Kidney (tissue), 14 donors: ENCODE data around the gene GRK4. TPM values are rescaled to one million over a fixed set of nuclear protein-coding genes. Genes with fewer than 3 reads are reported as not detected.

Experiments
- DNase-seq, 5 donors: peaks; one replicate each; pipeline ENCODE4 v3.0.0-alpha.2; 2013 to 2020
- FAIRE-seq: peaks from 2 replicates; lab custom pipeline; 2012; peaks lifted over from hg19 to GRCh38; lab: Jason Lieb, UNC
- H3K27ac ChIP-seq, 2 donors: one replicate each; pipeline ENCODE4 v1.7.0; 2013; ENCODE audit warnings: low read depth in 2 of 2, low read length in 2 of 2, inconsistent platforms in 1 of 2
- H3K27me3 ChIP-seq: one replicate; pipeline ENCODE4 v1.7.1; 2013; ENCODE audit warnings: low read length, inconsistent platforms; ENCODE audit not compliant: control insufficient read depth, insufficient read depth
- H3K36me3 ChIP-seq, 3 donors: one replicate each; pipeline versions ENCODE4 v1.7.0 to v1.7.1; 2013; ENCODE audit warnings: low read length in 3 of 3, control low read depth in 1 of 3, inconsistent platforms in 1 of 3; ENCODE audit not compliant: insufficient read depth in 3 of 3, control insufficient read depth in 2 of 3
- H3K4me1 ChIP-seq, 3 donors: one replicate each; pipeline versions ENCODE4 v1.7.0 to v1.7.1; 2013; ENCODE audit warnings: low read length in 3 of 3, inconsistent platforms in 1 of 3, low read depth in 1 of 3; ENCODE audit not compliant: control insufficient read depth in 2 of 3, insufficient read depth in 2 of 3
- H3K4me3 ChIP-seq, 3 donors: one replicate each; pipeline versions ENCODE4 v1.7.0 to v1.8.1; 2013; ENCODE audit warnings: low read length in 3 of 3, control low read depth in 1 of 3, inconsistent platforms in 1 of 3
- H3K9ac ChIP-seq, 3 donors: one replicate each; pipeline versions ENCODE4 v1.7.0 to v1.7.1; 2013; ENCODE audit warnings: low read length in 3 of 3, control low read depth in 1 of 3, inconsistent platforms in 1 of 3
- H3K9me3 ChIP-seq, 3 donors: one replicate each; pipeline versions ENCODE4 v1.7.0 to v1.7.1; 2013; ENCODE audit warnings: low read length in 3 of 3, control low read depth in 1 of 3, inconsistent platforms in 1 of 3; ENCODE audit not compliant: control insufficient read depth in 2 of 3, insufficient read depth in 1 of 3
- CTCF ChIP-seq: IDR thresholded peaks from 3 replicates; pipeline ENCODE4 v1.5.1; 2012; ENCODE audit warnings: mild to moderate bottlenecking, moderate library complexity, borderline replicate concordance; ENCODE audit not compliant: insufficient read depth; ENCODE audit errors: extremely low read depth
- intact Hi-C: fragments of 100-400 bp; cut with DNase I; formaldehyde crosslinking; loops from one replicate; pipeline ENCODE4 v1.11.1; 2022
- polyA plus RNA-seq: library from polyadenylated mRNA; stranded (reverse); fragments of 350-450 nt; fragmentation: Illumina TruSeq; extraction: RNeasy Lipid Tissue Mini Kit (QIAGEN cat#74804); gene quantifications from one replicate; pipeline ENCODE4 v1.2.3, GENCODE V29; 2014; ENCODE audit warnings: low read depth, low replicate concordance; ENCODE audit not compliant: insufficient read depth
- total RNA-seq: library from RNA; stranded (reverse); fragmentation: NEBNext Ultra II Directional; extraction: Animal tissue kit (Norgen Biotek cat#: 25700); gene quantifications from one replicate; pipeline ENCODE4 v1.2.1, GENCODE V29; 2021
- donor health status: control.
- donor health status: control.
- donor health status: control.
- donor health status: control.
- donor health status: control.
- donor health status: DM: yes; HTN: yes; CAD: no.
- donor health status: Normal renal cell carcinoma (clear cell type).

GRK4 gene
- total and polyA plus RNA-seq, 2 donors from 2014 or later, result 4.3 TPM

- FAIRE-seq (no peak), DNase-seq (no peak)
- H3K9me3 ChIP-seq, result no peaks in the 10 kb centered on the region
- H3K4me1 ChIP-seq, result peaks cover 0 to 6% (median 5%) of the 10 kb centered on the region in 3 donors
- H3K4me3 ChIP-seq, result no peak overlapping the region
- peaks cover 9 to 58% (median 49%) of the 10 kb centered on the region in 3 donors for H3K36me3 ChIP-seq
- intact Hi-C loops, result no loop called here
- H3K27me3 ChIP-seq, result no peaks in the 10 kb centered on the region
- H3K27ac ChIP-seq, result no peak overlapping the region
- TF ChIP-seq CTCF, result no peak
- no peak overlapping the region for H3K9ac ChIP-seq
Measured at GRCh38 chr4:2949782-2950125, 13.6 kb upstream of the GRK4 start.

DNA sequence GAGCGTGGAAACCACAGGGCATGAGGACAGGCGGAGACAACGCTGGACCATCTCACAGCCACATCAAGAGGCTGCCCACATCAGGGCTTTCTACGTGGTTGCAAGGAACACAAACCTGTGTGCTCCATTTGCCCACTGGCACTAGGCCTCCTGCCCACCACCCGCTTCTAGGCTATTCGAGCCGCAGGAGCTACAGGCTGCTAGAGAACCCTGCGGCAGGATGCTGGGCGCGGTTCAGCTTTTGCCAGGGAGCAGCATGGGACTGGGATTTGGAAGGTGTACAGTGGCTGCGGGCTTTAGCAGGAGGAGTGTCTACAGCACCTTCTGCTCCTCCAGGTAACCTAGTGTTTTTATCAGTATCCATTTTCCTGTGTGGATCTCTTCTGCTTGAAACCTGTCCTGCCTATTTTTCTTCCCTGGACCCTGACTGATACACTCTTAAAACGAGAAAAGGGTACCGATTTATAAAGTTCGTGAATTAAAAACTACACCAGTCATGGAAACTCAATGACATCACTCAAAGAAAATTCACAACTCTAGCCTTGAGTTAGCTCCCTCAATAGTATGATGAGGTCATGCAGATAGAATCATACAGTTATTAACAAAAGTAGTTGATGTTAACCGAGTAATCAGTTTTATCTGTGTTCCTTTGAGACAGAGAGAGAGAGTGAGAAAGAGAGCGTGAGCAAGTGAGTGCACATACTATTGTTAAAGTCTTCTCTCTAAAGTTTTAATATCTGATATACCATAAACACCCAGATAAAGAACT is 13.0 kb upstream of the GRK4 start:
- DNase-seq (no peak), FAIRE-seq (no peak)
- Histone ChIP-seq H3K36me3 (peaks cover 9 to 52% (median 44%) of the 10 kb centered on the region in 3 donors), H3K9me3 (no peaks in the 10 kb centered on the region), H3K9ac (no peak overlapping the region), H3K27me3 (no peaks in the 10 kb centered on the region), H3K27ac (no peak overlapping the region), H3K4me1 (peaks cover 0 to 6% (median 5%) of the 10 kb centered on the region in 3 donors), H3K4me3 (no peak overlapping the region)
- no peak for TF ChIP-seq CTCF
- intact Hi-C loops, result no loop called here

GRCh38 chr4:2953496-2953895 is 9.9 kb upstream of the GRK4 start:
- no peak for TF ChIP-seq CTCF
- peaks cover 9 to 53% (median 46%) of the 10 kb centered on the region in 3 donors for H3K36me3 ChIP-seq
- H3K27ac ChIP-seq, result no peak overlapping the region
- peaks cover 0 to 9% (median 0%) of the 10 kb centered on the region in 3 donors for H3K4me1 ChIP-seq
- no peak for DNase-seq
- no peak for FAIRE-seq
- no peak overlapping the region for H3K9ac ChIP-seq
- no peaks in the 10 kb centered on the region for H3K27me3 ChIP-seq
- H3K4me3 ChIP-seq, result no peak overlapping the region
- H3K9me3 ChIP-seq, result no peaks in the 10 kb centered on the region
- intact Hi-C loops, result no loop called here
